Caco-2 (cell line): ENCODE measurements around the gene C13orf42. TPM values are rescaled to one million over a fixed set of nuclear protein-coding genes. Genes with fewer than 3 reads are reported as not detected.

Experiments used
- BruUV-seq: library from RNA; stranded (reverse); fragments of 400-500 nt; replicated peaks from 2 replicates; lab custom pipeline; 2021; lab: Mats Ljungman, UMichigan
- CTCF ChIA-PET: fragments of 300-600 bp; sonication (Branson Sonifier 250); formaldehyde crosslinking; loops from one replicate; lab custom pipeline; 2022; ENCODE audit warnings: antibody characterized with exemption; lab: Charles Lee
- POLR2A ChIA-PET: fragments of 300-600 bp; sonication (Branson Sonifier 250); formaldehyde crosslinking; loops from one replicate; lab custom pipeline; 2022; ENCODE audit warnings: antibody characterized with exemption; lab: Charles Lee
- DNase-seq, 2 experiments: peaks; one replicate each; pipeline versions ENCODE4 v3.0.0 to v3.0.0-alpha.2; 2020 to 2022
- H3K27me3 ChIP-seq: replicated peaks from 2 replicates; pipeline ENCODE4 v1.6.0; 2011; ENCODE audit warnings: low read length; ENCODE audit not compliant: control insufficient read depth, insufficient read depth
- H3K36me3 ChIP-seq: 2 replicates; pipeline ENCODE4 v1.5.1; 2011; ENCODE audit warnings: low read length; ENCODE audit not compliant: control insufficient read depth, insufficient read depth
- H3K4me1 ChIP-seq: fragments of 250-450 bp; sonication (Bioruptor Pico); 2 replicates; pipeline ENCODE4 v1.5.1; 2020; ENCODE audit warnings: mild to moderate bottlenecking
- H3K4me3 ChIP-seq: 2 replicates; pipeline ENCODE4 v1.5.1; 2011; ENCODE audit warnings: low read depth, mild to moderate bottlenecking, control low read depth, low read length
- H3K9me3 ChIP-seq: fragments of 250-450 bp; sonication (Bioruptor Pico); 2 replicates; pipeline ENCODE4 v1.5.1; 2020; ENCODE audit warnings: mild to moderate bottlenecking, moderate library complexity
- H3K27ac Mint-ChIP-seq: one replicate; pipeline ENCODE4 v1.8.0; 2022; ENCODE audit warnings: mixed read lengths; ENCODE audit not compliant: unreplicated experiment
- H3K27me3 Mint-ChIP-seq: one replicate; pipeline ENCODE4 v1.8.0; 2022; ENCODE audit warnings: mixed read lengths; ENCODE audit not compliant: insufficient read depth, unreplicated experiment
- H3K36me3 Mint-ChIP-seq: one replicate; pipeline ENCODE4 v1.8.0; 2022; ENCODE audit warnings: mild to moderate bottlenecking, mixed read lengths; ENCODE audit not compliant: insufficient read depth, unreplicated experiment
- H3K4me1 Mint-ChIP-seq: one replicate; pipeline ENCODE4 v1.8.0; 2022; ENCODE audit warnings: low read depth, mixed read lengths; ENCODE audit not compliant: unreplicated experiment
- H3K4me3 Mint-ChIP-seq: one replicate; pipeline ENCODE4 v1.8.0; 2022; ENCODE audit warnings: mild to moderate bottlenecking, moderate library complexity, mixed read lengths; ENCODE audit not compliant: unreplicated experiment
- H3K9me3 Mint-ChIP-seq: one replicate; pipeline ENCODE4 v1.8.0; 2022; ENCODE audit warnings: mixed read lengths; ENCODE audit not compliant: unreplicated experiment
- intact Hi-C: fragments of 100-400 bp; cut with micrococcal nuclease; formaldehyde crosslinking; loops from one replicate; pipeline ENCODE4 v1.10.0; 2022; ENCODE audit not compliant: unreplicated experiment
- total RNA-seq: library from RNA; stranded (reverse); gene quantifications from 2 replicates; pipeline ENCODE4 v1.2.3, GENCODE V29; 2022
- TF ChIP-seq, protein P1 (sequence below), 2 experiments: fragments of 200-600 bp in 1 of 2; IDR thresholded peaks; 1 replicate in 1 of 2; 2 replicates in 1 of 2; pipeline versions ENCODE4 v1.5.1 to v1.8.0; 2011 to 2022; ENCODE audit warnings: antibody characterized with exemption in 1 of 2, control low read depth in 1 of 2, inconsistent platforms in 1 of 2, low read depth in 1 of 2, low read length in 1 of 2, mild to moderate bottlenecking in 1 of 2, moderate library complexity in 1 of 2; ENCODE audit not compliant: insufficient read depth in 1 of 2, severe bottlenecking in 1 of 2, unreplicated experiment in 1 of 2

Gene C13orf42
- total RNA-seq, 1 experiment from 2014 or later: not detected

GRCh38 chr13:51105046-51105445 is 6.0 kb downstream of the C13orf42 start:
- H3K4me1 ChIP-seq: no peaks in the 10 kb centered on the region
- CTCF ChIA-PET: no interaction called here
- H3K4me3 ChIP-seq: no peak overlapping the region
- peaks cover 3% of the 10 kb centered on the region for H3K27me3 Mint-ChIP-seq
- TF ChIP-seq, protein P1, sequence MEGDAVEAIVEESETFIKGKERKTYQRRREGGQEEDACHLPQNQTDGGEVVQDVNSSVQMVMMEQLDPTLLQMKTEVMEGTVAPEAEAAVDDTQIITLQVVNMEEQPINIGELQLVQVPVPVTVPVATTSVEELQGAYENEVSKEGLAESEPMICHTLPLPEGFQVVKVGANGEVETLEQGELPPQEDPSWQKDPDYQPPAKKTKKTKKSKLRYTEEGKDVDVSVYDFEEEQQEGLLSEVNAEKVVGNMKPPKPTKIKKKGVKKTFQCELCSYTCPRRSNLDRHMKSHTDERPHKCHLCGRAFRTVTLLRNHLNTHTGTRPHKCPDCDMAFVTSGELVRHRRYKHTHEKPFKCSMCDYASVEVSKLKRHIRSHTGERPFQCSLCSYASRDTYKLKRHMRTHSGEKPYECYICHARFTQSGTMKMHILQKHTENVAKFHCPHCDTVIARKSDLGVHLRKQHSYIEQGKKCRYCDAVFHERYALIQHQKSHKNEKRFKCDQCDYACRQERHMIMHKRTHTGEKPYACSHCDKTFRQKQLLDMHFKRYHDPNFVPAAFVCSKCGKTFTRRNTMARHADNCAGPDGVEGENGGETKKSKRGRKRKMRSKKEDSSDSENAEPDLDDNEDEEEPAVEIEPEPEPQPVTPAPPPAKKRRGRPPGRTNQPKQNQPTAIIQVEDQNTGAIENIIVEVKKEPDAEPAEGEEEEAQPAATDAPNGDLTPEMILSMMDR (IDR thresholded peaks at IDR 0.05; ENCODE audit: insufficient read depth in 1 of 2, low read depth in 1 of 2, low read length in 1 of 2, severe bottlenecking in 1 of 2, unreplicated experiment in 1 of 2): no peak
- no peak overlapping the region for H3K4me3 Mint-ChIP-seq
- H3K4me1 Mint-ChIP-seq: no peaks in the 10 kb centered on the region
- intact Hi-C loops: no loop called here
- POLR2A ChIA-PET: no interaction called here
- no peak overlapping the region for H3K27ac Mint-ChIP-seq
- H3K9me3 Mint-ChIP-seq: no peaks in the 10 kb centered on the region
- no peaks in the 10 kb centered on the region; the same call in 1 of the 2 replicates for H3K27me3 ChIP-seq
- no peaks in the 10 kb centered on the region for H3K9me3 ChIP-seq
- H3K36me3 ChIP-seq: no peaks in the 10 kb centered on the region
- no TSS peak for BruUV-seq
- no peaks in the 10 kb centered on the region for H3K36me3 Mint-ChIP-seq
- no peak for DNase-seq

GRCh38 chr13:51101636-51102235 is 9.3 kb downstream of the C13orf42 start:
- Histone ChIP-seq H3K4me1 (no peaks in the 10 kb centered on the region), H3K36me3 (no peaks in the 10 kb centered on the region), H3K27me3 (no peaks in the 10 kb centered on the region; the same call in 1 of the 2 replicates), H3K9me3 (no peaks in the 10 kb centered on the region), H3K4me3 (no peak overlapping the region)
- Mint-ChIP-seq H3K4me3 (no peak overlapping the region), H3K27me3 (peaks cover 3% of the 10 kb centered on the region), H3K9me3 (no peaks in the 10 kb centered on the region), H3K36me3 (no peaks in the 10 kb centered on the region), H3K27ac (no peak overlapping the region), H3K4me1 (no peaks in the 10 kb centered on the region)
- POLR2A ChIA-PET: no interaction called here
- no peak for DNase-seq
- TF ChIP-seq, protein P1 (IDR thresholded peaks at IDR 0.05; ENCODE audit: insufficient read depth in 1 of 2, low read depth in 1 of 2, low read length in 1 of 2, severe bottlenecking in 1 of 2, unreplicated experiment in 1 of 2): no peak
- intact Hi-C loops: no loop called here
- BruUV-seq: no TSS peak
- CTCF ChIA-PET: no interaction called here

DNA sequence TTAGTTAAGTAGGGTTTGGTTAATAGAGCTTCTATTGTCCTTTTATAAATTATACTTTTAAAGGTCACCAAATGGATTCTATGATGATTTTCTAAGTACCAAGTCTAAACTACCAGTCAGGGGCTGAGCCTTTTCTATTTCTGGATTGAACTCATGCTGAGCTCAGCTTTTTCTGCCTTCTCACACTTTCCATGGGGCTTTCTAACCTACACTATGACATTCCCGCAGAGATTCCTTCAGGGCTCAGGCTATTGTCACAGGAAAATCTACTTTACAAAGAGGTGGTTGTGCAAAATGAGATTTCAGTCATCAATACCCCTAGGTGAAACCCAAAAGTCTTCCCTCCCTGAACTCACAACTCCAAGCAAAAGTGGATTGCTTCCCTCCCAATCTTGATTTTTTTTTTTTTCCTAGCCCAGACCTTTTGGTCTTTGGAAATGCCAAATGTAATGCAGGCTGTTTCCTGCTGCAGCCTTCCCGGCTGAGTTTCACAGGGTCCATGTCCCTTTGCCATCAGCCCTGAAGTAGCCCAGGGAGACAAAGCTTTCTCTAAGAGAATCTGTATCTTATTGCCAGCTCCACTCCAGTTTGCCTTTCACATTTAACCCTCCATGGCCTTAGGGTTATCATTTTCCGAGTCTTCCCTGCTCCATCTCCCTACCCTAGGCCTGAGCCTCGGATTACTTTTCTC is 13.6 kb downstream of the C13orf42 start:
- Mint-ChIP-seq H3K27me3 (no peaks in the 10 kb centered on the region), H3K36me3 (no peaks in the 10 kb centered on the region), H3K27ac (peak overlapping the region; percentile 15)

More for the DNA sequence above, 13.6 kb downstream of the C13orf42 start:
- no peaks in the 10 kb centered on the region for H3K4me1 Mint-ChIP-seq
- Histone ChIP-seq H3K9me3 (no peaks in the 10 kb centered on the region), H3K4me1 (no peaks in the 10 kb centered on the region; the same call in 1 of the 2 replicates), H3K4me3 (no peak overlapping the region), H3K27me3 (no peaks in the 10 kb centered on the region), H3K36me3 (no peaks in the 10 kb centered on the region)
- no TSS peak for BruUV-seq
- POLR2A ChIA-PET: no interaction called here
- intact Hi-C loops: no loop called here
- no peak overlapping the region for H3K4me3 Mint-ChIP-seq
- H3K9me3 Mint-ChIP-seq: no peaks in the 10 kb centered on the region
- DNase-seq: no peak
- CTCF ChIA-PET: no interaction called here
- TF ChIP-seq, protein P1 (IDR thresholded peaks at IDR 0.05; ENCODE audit: insufficient read depth in 1 of 2, low read depth in 1 of 2, low read length in 1 of 2, severe bottlenecking in 1 of 2, unreplicated experiment in 1 of 2): no peak
